HepG2 (cell line): ENCODE measurements around the gene WDR83. TPM values are rescaled to one million over a fixed set of nuclear protein-coding genes. Genes with fewer than 3 reads are reported as not detected.

ENCODE experiments used
- ARNT ChIP-seq: fragments of 450-650 bp; IDR thresholded peaks from 2 replicates; pipeline ENCODE4 v1.6.1; 2017
- CEBPZ ChIP-seq: IDR thresholded peaks from 2 replicates; pipeline ENCODE4 v1.6.1; 2012; ENCODE audit warnings: low read length, improper control_type of control experiment
- CSRNP1 ChIP-seq: sonication (generic); formaldehyde crosslinking; IDR thresholded peaks from 2 replicates; pipeline ENCODE4 v1.8.1; 2023; ENCODE audit warnings: mild to moderate bottlenecking, missing genetic modification reagents
- ETS1 ChIP-seq: sonication (generic); formaldehyde crosslinking; IDR thresholded peaks from 2 replicates; pipeline ENCODE4 v1.4.0; 2020; ENCODE audit warnings: missing genetic modification reagents
- ETV5 ChIP-seq: IDR thresholded peaks from 2 replicates; pipeline ENCODE4 v1.6.1; 2018; ENCODE audit warnings: missing biosample characterization, missing genetic modification reagents, inconsistent platforms, borderline replicate concordance
- HNRNPH1 ChIP-seq: fragments of 200-400 bp; formaldehyde crosslinking; optimal IDR thresholded peaks from 2 replicates; pipeline ENCODE3; 2017; ENCODE audit warnings: mild to moderate bottlenecking, low read depth, low read length
- JUND ChIP-seq: sonication (generic); formaldehyde crosslinking; IDR thresholded peaks from 2 replicates; pipeline ENCODE4 v1.8.0; 2022; ENCODE audit warnings: mild to moderate bottlenecking, missing genetic modification reagents
- PTBP1 ChIP-seq: fragments of 200-400 bp; formaldehyde crosslinking; IDR thresholded peaks from 2 replicates; pipeline ENCODE4 v1.6.1; 2018; ENCODE audit warnings: low read length, low read depth; ENCODE audit not compliant: poor library complexity, severe bottlenecking
- REXO4 ChIP-seq: sonication (generic); formaldehyde crosslinking; IDR thresholded peaks from 2 replicates; pipeline ENCODE4 v1.8.0; 2022; ENCODE audit warnings: missing genetic modification reagents, mild to moderate bottlenecking, borderline replicate concordance
- SAFB2 ChIP-seq: sonication (generic); formaldehyde crosslinking; IDR thresholded peaks from 2 replicates; pipeline ENCODE4 v1.5.1; 2020; ENCODE audit warnings: missing genetic modification reagents, low read depth, mild to moderate bottlenecking, borderline replicate concordance
- STAT5B ChIP-seq: sonication (generic); formaldehyde crosslinking; IDR thresholded peaks from 2 replicates; pipeline ENCODE4 v1.4.0; 2020; ENCODE audit warnings: missing genetic modification reagents
- TRIM24 ChIP-seq: sonication (generic); formaldehyde crosslinking; IDR thresholded peaks from 2 replicates; pipeline ENCODE4 v1.8.0; 2022; ENCODE audit warnings: mild to moderate bottlenecking, missing genetic modification reagents
- ZFP41 ChIP-seq: sonication (generic); formaldehyde crosslinking; IDR thresholded peaks from 2 replicates; pipeline ENCODE4 v1.4.0; 2020; ENCODE audit warnings: mild to moderate bottlenecking, missing genetic modification reagents, borderline replicate concordance
- ZMAT5 ChIP-seq: sonication (generic); formaldehyde crosslinking; IDR thresholded peaks from 2 replicates; pipeline ENCODE4 v1.5.0; 2020; ENCODE audit warnings: mild to moderate bottlenecking, low read depth, missing genetic modification reagents, borderline replicate concordance
- ZNF234 ChIP-seq: sonication (generic); formaldehyde crosslinking; conservative IDR thresholded peaks from 2 replicates; pipeline ENCODE4 v1.5.1; 2020; ENCODE audit warnings: mild to moderate bottlenecking, missing genetic modification reagents
- ZNF275 ChIP-seq: sonication (generic); formaldehyde crosslinking; IDR thresholded peaks from 2 replicates; pipeline ENCODE4 v1.8.0; 2022; ENCODE audit warnings: missing genetic modification reagents, mild to moderate bottlenecking, inconsistent platforms, borderline replicate concordance
- ZNF329 ChIP-seq: sonication (generic); formaldehyde crosslinking; IDR thresholded peaks from 2 replicates; pipeline ENCODE4 v1.9.0; 2021; ENCODE audit warnings: low read depth, mild to moderate bottlenecking, missing genetic modification reagents
- ZNF331 ChIP-seq: sonication (generic); formaldehyde crosslinking; IDR thresholded peaks from 2 replicates; pipeline ENCODE4 v1.4.0; 2020; ENCODE audit warnings: missing genetic modification reagents
- ZNF572 ChIP-seq: sonication (generic); formaldehyde crosslinking; IDR thresholded peaks from 2 replicates; pipeline ENCODE4 v1.5.1; 2020; ENCODE audit warnings: mild to moderate bottlenecking, missing genetic modification reagents
- ZNF761 ChIP-seq: sonication (generic); formaldehyde crosslinking; conservative IDR thresholded peaks from 2 replicates; pipeline ENCODE4 v1.4.0; 2020; ENCODE audit warnings: mild to moderate bottlenecking, missing genetic modification reagents
- ZNF883 ChIP-seq: sonication (generic); formaldehyde crosslinking; IDR thresholded peaks from 2 replicates; pipeline ENCODE4 v1.5.1; 2020; ENCODE audit warnings: mild to moderate bottlenecking, missing genetic modification reagents; ENCODE audit errors: not compliant biosample characterization
- polyA plus RNA-seq, 8 experiments: library from polyadenylated mRNA; depleted of rRNA in 3 of 8; stranded (reverse) in 7 of 8; unstranded in 1 of 8; fragments of >200 nt; fragmentation: Illumina TruSeq in 4 of 8; extraction: Trizol in 4 of 8; gene quantifications; 2 replicates each; pipeline versions ENCODE4 v1.2.1 to v1.2.3, GENCODE V29; 2011 to 2016; ENCODE audit warnings: low read depth in 4 of 8, missing spikeins in 1 of 8, mixed read lengths in 1 of 8; ENCODE audit not compliant: insufficient read depth in 1 of 8
- total RNA-seq, 5 experiments: library from RNA; depleted of rRNA; stranded (reverse); fragments of >200 nt; fragmentation: Illumina TruSeq; extraction: Trizol; gene quantifications; 2 replicates each; pipeline ENCODE4 v1.2.3, GENCODE V29; 2016; ENCODE audit warnings: low read depth in 1 of 5

WDR83 gene
- total and polyA plus RNA-seq, 2 of the 13 experiments (the other 11 are each of a cell fraction or from before 2014, with no cell fraction given) = 4.5 to 10.7 TPM

GRCh38 chr19:12669270-12670158 lies 2.9 kb downstream of the WDR83 start (continued):
- TF ChIP-seq SAFB2 = no peak
- no peak for TF ChIP-seq ZNF883
- TF ChIP-seq ZNF331 (CRISPR knock-in tag) = no peak; the same call in 1 of the 2 replicates
- TF ChIP-seq CEBPZ = no peak
- no peak for TF ChIP-seq ZMAT5 (CRISPR knock-in tag)
- TF ChIP-seq ZNF761 (CRISPR knock-in tag) = no peak
- TF ChIP-seq STAT5B (CRISPR knock-in tag) = no peak
- no peak for TF ChIP-seq HNRNPH1
- TF ChIP-seq ARNT = no peak
- no peak for TF ChIP-seq ETS1
- 0 out of 2 replicates have a peak, but pooled peaks have one; percentile 74 for TF ChIP-seq ZNF234 (CRISPR knock-in tag)
- TF ChIP-seq ZNF329 (CRISPR knock-in tag) = 0 out of 2 replicates have a peak, but pooled peaks have one; percentile 9
- TF ChIP-seq REXO4 = peak; percentile 57; the same call in 1 of the 2 replicates
- TF ChIP-seq CSRNP1 = no peak
- TF ChIP-seq TRIM24 (CRISPR knock-in tag) = no peak
- peak; percentile 75; the same call in 1 of the 2 replicates for TF ChIP-seq ZNF275
- TF ChIP-seq PTBP1 = no peak
- TF ChIP-seq ZFP41 (CRISPR knock-in tag) = no peak; the same call in 1 of the 2 replicates
- no peak for TF ChIP-seq ETV5 (CRISPR knock-in tag)
- TF ChIP-seq JUND (CRISPR knock-in tag) = no peak
- TF ChIP-seq ZNF572 = no peak
